DMS114 treated with DMSO at 0.1 percent for 48 hours (cell line): ENCODE measurements around the gene NTN4.
"Not testable (repeated sequence)": the region's sequence is repeated elsewhere in the genome, so short reads cannot be mapped to it uniquely, and the experiment has no call there.

Source experiments
- DNase-seq: peaks from one replicate; lab custom pipeline; 2025; ENCODE audit not compliant: unreplicated experiment; lab: John Stamatoyannopoulos, UW

The NTN4 gene

DNA sequence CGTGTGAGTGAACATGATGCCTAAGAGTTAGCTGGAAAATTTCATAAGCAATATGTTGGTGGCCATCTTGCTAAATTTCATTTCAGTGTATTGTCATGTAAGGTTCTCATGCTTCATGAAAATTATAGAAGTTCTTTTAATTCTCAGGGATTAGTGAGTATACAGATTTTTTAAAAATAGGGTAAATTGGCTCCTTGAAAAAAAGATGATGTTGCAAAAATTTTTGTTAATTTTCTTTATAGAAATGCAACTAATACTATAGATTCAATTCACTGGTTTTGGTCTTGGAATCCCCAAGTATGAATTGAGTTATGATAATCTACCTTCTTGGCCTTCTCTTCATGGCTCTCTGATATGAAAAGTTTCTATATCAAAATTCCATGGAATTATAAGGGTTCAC, 75.4 kb downstream of the NTN4 start:
- no peak for DNase-seq

DNA sequence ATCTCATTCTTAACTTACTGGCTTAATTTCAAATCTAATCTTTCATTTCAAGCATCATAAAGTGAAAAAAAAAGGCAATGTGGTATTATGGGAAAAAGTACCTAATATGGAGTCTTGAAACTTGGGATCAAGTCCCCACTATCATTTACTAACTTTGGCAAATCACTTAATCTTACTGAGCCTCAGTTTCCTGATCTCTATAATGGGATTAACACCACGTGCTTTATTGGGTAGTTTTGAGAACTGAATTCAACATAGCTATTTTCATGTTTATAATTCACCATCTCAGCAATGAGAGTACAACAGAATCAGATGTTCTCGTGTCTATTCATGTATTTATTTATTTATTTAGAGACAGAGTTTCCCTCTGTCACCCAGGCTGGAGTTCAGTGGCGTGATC, 78.3 kb downstream of the NTN4 start:
- no peak for DNase-seq

DNA sequence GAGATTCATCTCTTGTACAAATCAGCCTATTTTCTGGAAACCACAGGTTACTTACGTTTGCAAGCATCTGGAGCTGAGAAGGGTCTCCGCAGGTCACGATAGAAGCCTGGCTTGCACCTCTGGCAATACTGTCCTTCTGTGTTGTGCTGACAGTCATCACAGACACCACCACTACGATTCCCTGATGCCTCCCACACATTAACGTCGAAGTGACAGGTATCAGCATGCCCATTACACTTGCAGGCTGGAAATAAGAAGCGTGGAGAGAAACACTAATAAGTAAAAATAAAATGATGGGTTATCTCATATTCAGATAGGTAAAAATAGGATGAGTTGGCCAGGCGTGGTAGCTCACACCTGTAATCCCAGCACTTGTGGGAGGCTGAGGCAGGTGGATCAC, 80.2 kb downstream of the NTN4 start:
- no peak for DNase-seq

DNA sequence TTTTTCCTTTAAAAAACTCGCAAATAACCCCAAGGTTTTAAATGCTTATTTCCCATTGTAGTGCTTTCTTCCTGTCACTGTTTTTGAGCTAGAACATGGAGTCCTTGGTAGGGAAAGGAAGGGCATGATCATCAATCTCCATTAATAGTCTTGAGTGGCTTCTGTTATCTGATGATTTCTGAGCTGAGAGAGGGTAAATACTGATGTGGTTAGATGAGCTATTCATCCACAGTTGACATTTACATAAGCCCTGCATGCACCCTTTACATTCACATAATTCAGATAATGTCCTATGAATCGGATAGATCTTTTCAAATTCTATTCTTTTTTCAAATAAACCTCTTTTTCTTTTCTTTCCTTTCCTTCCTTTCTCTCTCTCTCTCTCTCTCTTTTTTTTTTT, 81.4 kb downstream of the NTN4 start:
- DNase-seq = no peak

DNA sequence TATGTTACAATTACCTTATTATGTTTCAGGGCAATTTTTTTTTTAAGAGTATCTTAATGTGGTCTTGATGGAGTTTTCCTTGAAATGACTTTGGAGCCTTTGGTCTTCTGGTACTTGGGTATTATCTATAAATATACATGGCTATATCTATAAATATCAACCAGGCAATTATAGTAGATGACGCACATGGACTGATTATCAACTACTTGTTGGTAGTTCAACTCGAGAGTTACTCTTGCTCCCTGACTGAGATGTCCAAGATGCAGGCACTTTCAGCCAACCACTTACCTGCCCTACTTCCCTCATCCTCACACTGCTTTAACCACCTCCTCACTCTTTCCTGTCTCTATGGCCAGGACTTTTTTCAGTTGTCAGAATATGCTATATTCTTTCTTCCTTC, 85.4 kb downstream of the NTN4 start:
- DNase-seq = no peak

DNA sequence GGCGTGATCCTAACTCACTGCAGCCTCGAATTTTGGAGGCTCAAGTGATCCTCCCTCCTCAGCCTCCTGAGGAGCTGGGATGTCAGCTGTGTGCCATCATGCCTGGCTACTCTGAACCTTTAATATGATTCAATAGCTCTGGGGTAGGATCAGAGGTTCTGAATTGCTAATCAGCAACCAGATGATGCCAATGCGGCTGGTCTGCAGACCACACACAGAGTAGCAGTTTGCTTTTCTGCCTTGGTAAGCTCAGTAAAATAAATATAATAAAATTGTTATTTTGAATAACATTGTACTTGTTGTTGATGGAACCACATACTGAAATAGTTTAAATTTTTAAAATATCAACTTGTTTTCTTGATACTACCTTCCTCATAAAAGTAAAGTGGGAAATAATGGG, 86.6 kb downstream of the NTN4 start:
- no peak for DNase-seq

DNA sequence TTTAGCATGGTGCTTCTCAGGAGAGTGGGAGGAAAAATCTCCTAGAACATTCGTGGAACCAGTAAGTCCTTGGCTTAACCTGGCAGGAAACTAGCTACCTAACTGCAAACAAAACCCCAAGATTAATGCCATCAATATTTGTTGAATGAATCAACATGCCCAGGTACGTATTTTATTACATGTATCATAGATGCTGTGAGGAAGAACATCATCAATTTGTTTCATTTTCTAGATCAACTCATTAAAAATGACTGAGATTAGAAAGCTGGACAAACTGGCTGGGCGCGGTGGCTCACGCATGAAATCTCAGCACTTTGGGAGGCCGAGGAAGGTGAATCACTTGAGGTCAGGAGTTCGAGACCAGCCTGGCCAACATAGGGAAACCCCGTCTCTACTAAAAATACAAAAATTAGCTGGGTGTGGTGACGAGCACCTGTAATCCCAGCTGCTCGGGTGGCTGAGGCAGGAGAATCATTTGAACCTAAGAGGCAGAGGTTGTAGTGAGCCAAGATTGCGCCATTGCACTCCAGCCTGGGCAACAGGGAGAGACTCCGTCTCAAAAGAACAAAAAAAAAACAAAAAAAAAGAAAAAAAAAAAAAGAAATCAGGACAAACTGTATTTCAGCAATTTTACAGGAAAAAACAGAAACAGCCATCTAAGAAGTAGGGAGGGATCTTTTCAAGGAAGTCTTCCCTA, 88.7 kb downstream of the NTN4 start:
- DNase-seq = no peak

DNA sequence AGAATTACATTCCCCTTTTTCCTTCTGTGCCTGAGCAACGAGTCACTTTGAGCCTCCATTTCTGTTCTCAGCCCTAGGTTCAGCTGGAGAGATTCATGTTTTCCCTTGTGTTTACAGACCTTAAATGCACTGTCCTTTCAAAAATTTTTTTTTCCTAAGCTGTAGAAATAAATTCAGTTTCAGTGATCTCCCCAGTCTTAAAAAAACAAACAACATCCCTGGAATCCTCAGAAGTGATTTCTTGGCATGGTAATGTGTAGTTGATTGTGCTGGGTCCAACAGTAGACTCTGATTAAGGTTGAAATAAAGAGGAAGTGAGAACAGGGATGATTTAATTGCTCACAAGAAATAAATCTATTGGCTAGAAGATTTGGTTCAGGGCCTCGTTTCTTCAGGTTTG, 89.3 kb downstream of the NTN4 start:
- DNase-seq = no peak

DNA sequence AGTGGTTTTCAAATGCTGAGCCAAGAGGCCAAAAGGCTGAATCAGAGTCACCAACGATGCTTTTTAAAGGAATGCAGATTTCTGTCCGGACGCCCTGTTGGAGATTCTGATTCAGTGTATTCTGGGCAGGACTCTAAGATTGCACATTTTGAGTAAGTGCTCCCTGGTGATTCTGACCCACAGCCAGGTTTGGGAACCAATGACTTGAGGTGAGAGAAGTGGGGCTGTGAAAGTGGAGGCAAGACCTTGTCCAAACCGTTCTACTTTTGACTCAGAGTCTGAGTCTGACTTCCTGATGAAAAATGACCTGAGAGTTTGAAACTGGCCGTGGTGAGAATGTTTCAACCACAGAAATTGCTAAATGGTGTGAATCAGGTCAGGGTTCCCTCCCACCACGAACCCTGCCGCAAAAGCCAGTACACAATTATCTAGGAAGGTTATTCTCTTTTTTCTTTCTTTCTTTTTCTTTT, 90.2 kb downstream of the NTN4 start:
- no peak for DNase-seq

DNA sequence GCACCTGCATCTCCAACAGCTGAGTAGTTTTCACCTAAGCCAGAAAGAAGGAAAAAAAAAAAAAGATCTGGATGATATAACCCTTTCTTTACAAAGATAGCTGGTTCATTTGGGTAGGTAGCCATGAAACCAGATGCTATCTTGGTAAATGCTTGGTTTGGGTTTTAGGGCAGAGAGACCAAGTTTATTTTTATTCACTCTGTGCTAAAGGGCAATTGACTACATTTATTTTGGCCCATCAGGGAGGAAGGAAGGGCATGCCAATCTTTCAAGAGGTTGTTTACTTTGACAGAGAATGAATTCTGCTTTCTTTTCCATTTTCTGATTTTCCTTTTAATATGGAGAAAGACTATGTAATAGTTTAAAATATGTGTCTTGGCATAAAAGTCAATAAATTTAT, 91.0 kb downstream of the NTN4 start:
- no peak for DNase-seq

DNA sequence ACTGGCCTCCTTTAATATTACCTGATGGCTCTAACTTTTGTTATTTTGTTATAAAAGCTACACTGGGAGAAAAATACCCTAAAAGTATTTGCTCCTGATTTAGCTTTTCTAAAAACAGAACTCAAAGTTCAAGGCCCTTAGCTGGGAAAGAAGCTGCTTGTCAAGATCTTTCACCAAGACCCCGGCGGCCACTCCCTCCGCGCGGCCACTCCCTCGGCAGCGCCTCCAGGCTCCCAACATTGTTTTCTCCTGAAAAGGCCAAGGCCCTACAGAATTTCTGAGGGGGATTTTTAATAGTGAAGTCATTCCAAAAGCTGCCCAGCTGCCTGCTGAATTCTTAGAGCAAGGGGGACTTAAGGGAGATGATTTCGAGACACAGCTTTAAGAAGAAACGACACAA, 96.4 kb downstream of the NTN4 start:
- DNase-seq = no peak

DNA sequence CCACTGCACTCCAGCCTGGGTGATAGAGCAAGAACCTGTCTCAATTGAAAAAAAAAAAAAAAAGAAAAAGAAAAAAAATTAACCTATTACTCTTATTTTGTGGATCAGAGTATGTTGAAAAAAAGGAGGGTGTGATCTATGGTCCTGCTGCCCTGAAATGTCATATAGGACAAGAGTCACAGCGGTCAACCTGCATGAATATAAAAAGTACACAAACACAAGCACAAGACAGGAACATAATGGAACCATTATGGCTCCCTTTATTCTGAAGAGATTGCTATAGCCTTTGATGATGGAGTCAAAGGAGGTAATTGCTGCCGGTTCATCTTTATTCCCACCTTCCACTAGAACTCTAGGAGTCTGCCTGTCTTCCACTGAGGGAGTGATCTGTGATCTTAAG, 96.9 kb downstream of the NTN4 start:
- DNase-seq = no peak

DNA sequence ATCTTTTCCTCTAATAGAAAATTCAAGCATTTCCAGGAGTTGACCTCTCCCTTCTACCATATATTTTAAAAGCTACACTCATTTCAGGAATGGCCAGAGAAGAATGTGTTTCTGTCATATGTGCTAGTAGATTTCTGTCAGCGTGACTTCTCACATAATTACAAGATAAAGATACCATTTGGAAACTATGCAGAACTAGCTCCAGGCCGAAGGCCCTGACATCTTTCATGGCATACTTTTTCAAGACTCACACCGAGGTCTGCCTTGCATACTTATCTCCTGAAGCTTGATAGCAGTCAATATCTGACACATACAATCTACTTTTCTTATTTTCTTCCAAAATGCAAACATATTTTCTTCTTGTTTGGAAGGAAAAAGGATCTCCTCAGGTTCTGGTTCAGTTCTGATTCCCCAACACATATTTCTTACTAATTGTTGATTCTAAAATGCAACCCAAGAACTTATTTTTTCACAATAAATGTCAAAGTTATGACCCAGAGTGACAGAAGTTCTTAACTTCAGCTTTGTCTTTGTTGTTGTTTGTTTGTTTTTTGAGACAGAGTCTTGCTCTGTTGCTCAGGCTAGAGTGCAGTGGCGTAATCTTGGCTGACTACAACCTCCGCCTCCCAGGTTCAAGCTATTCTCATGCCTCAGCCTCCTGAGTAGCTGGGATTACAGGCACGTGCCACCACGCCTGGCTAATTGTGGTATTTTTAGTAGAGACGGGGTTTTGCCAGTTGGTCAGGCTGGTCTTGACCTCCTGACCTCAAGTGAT, 99.5 kb downstream of the NTN4 start:
- DNase-seq = no peak

DNA sequence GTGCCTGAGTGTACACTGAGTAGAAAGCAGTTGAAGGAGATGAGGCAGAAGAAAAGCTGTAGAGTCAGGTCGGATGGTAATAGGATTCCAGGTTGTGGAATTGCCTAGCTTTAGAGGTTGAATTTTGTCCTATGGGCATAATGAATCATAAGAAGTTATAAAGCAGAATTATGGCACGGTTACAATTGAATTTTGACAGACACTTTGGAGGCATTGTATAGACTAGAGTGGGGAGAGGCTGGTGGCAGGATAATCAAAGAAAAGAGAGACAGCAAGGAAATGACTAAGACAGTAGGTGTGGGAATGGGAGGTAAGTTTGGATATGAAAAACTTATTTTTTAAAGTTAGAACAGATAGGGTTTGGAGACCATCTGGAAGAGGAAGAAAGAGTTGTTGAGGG, 102.6 kb downstream of the NTN4 start:
- no peak for DNase-seq

DNA sequence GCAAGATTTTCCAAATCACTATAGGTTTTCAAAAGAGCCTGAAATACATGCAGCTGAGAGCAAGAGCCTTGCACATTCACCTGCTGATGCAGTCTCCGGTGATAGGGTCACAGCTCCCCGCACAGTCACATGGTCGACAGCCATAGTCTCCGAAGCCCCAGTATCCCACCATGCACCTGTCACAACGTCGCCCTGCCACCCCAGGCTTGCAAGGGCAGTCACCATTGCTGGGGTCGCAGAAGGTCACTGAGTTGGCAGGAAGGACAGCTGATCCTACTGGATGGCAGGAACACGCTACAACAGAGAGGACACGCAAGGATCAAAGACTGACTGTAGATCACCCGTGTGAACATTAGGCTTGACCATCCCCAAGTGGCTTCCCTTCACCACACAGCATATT, 107.1 kb downstream of the NTN4 start:
- DNase-seq = no peak

DNA sequence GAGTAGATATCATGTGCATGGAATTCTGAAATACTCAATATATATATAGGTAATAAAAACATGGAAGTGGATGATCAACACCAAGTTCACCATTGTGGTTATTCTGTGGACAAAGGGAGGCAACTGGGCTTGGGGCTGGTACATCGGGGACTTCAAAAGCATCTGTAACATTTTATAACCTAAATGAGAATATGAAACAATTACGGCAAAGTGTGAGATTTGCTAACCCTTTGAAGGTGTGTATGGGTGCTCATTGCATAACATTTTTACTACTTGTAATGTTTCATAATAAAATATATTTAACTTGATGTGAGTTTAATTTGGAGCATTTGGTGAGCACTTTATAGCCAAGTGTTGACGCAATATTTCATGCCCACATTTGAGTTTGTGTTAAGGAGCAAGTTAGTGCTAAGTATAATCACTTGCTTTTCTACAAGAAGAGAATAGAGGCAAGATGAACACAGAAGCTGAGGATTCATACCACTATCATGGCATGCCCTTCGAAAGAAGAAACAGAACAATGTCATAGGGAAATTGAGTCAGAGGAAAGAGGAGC, 109.3 kb downstream of the NTN4 start:
- no peak for DNase-seq

DNA sequence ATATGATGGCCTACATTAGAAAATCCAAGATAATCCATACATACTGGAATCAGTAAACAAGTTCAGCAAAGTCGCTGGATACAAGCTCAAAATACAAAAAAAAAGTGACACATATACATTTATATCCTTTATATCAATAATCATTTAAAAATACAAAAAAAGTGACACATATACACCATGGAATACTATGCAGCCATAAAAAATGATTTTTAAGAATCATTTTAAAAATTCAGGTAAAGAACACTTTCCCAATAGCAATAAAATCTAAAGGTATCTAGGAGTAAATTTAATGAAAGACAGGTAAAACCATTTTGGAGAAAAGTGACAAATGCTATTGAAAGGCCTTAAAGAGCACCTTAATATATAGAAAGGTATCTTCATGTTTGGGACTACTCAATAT, 111.9 kb downstream of the NTN4 start:
- no peak for DNase-seq

DNA sequence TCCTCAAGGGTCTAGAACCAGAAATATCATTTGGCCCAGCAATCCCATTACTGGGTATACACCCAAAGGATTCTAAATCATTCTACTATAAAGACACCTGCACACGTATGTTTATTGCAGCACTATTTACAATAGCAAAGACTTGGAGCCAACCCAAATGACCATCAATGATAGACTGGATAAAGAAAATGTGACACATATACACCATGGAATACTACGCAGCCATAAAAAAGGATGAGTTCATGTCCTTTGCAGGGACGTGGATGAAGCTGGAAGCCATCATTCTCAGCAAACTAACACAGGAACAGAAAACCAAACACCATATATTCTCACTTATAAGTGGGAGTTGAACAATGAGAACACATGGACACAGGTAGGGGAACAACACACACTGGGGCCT, 112.8 kb downstream of the NTN4 start:
- not testable (repeated sequence) for DNase-seq

DNA sequence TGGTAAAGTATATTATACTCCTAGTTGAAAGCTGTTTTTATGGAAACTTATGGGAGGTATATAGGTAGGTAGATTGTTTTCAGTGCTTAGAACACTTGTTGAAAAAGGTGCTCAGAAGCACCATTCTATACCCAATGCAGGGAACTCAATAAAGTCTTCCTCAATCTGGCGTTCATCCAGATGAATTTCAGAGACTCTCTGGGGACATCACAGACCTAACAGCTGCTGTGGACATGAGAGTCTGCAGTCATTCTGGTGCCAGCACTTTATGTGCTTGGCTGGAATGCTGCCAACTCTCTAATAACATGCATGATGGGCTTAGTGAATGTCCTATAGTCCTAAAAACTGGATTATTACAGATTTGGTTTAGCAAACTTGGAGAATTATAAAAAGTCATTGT, 115.9 kb downstream of the NTN4 start:
- no peak for DNase-seq

DNA sequence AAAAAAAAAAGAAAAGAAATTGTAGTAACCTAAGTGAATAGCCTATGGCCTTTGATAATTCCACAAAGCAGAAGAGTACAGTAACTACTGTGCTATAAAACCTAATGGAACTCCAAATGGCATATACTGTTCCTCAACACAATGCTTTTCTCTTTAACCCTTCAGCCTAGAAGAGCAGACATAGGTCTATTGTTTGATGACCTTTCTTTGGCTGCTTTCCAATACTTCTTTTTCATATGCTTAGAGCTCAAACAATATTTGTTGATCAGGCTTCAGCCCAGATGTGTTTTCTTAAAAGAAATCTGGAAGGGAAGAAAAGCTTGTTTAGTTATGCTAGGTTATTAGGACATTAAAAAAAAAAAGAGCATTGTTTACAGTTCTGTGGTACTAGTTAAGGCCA, 116.4 kb downstream of the NTN4 start:
- DNase-seq = no peak

DNA sequence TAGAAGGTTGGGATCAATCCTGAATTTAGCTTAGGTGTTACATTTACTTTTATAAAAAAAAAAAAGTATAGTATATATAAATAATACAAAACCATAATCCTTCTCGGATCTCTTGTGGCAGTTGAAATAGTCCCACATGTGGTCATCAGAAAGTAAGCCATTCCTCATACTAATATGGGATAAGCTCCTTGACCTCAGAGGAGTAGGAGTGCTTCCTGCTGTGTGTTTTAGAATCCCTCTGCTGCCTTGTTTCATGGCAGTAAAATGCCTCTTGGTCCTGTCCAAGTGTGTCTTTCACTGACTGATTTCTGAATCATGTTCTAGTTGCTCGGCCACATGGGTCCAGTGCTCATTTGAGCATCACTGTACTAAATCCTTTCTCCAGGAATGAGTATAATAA, 117.0 kb downstream of the NTN4 start:
- DNase-seq = no peak

DNA sequence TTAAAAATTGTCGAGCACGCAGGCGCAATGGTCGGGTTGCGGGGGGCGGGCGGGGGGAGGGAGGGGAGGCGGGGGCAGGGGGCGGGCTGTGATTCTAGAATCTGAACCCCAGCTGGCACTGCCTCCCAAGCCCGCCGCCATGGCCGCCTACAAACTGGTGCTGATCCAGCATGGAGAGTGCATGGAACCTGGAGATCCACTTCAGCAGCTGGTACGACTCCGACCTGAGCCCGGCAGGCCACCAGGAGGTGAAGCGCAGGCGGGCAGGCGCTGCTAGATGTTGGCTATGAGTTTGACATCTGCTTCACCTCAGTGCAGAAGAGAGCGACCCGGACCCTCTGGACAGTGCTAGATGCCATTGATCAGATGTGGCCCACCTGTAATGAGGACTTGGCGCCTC, 118.4 kb downstream of the NTN4 start:
- DNase-seq = no peak
